NCI-H2081 (cell line): Measurements from ENCODE around the gene KATNA1.
"Not testable (repeated sequence)": the region's sequence is repeated elsewhere in the genome, so short reads cannot be mapped to it uniquely, and the experiment has no call there.

Source experiments
- DNase-seq, 2 experiments: peaks; one replicate each; lab custom pipeline; 2025; lab: John Stamatoyannopoulos, UW

The KATNA1 gene

DNA sequence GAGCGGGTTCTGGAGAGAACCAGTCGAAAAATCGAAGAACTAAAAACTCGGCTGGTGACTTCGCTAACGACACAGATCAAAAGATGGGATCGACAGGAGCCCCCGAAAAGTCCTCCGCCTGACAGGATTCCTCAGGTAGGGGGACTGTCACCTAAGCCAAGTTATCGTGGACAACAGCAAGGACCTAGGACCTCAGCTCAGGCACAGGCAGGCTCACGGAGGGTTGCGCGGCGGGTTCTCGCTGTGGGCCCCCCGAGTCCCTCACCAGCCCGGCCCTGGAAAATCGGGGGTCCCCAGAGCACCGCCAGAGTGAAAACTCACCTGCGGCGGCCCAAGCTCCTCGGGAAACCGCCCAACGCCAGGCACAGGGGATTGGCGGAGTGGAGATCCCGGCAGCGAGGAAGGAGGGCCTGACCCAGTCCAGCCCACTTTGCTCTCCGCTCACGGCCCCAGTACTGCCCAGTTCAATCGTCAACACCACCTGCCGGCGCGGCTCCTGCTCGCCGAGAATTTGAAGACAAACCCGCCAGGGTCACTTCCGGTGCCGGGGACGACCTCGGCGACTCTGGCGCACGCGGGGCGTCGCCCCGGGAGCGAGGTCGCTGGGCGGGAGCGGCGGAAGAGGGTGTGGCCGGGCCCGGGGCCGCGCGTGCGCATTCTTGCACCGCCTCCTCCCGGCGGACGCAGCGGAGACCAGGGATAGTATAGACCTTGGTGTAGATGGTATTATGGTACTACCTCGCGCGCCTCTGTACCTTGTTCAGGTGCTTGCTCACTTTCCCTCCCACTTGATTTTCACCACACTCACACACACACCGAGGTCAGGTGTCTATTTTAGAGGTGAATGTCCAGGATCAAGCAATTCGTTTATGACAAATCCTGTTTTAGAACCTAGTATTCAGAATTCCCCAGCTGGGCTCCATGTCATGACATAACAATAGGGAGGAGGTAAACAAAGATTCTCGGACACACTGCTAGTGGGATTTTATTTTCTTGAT is at the start of gene KATNA1:
Gene KATNA1, minus strand, starts transcription at position 567 of the 998 bp plus-strand sequence. CDS start 10,167 bp downstream, outside the sequence.
- peak; percentile 77 to 78 for DNase-seq

DNA sequence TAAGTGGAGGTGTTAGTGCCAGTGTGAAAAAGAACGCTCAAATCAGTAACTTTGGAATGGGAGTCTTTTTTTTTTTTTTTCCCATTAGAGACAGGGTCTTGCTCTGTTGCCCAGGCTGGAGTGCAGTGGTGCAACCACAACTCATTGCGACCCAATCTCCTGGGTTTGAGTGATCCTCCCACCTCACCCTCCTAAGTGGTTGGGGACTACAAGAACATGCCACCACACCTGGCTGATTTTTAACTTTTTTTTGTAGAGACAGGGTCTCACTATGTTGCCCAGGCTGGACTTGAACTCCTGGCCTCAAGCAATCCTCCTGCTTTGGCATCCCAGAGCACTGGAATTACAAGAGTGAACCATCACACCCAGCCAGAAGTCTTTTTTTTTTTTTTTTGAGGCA is 49.7 kb upstream of the KATNA1 start:
- DNase-seq: no peak

DNA sequence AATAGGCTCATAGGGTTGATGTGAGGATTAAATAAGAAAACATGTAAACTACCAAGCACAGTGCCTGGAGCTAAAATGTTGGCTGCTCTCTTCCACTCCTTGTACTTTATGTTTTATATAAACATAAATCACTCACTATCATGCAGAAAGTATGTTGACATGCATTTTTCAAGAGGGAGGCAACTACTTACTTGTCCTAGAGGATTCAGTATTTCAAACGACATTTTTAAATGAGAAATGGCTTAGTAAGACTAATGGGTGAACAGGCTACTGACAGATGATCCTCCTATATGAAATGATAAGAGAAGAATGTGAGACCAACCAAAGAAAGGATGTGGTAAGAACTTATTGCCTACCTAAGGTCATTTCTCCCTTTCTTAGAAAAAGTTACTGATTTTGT is 48.4 kb upstream of the KATNA1 start:
- no peak for DNase-seq

DNA sequence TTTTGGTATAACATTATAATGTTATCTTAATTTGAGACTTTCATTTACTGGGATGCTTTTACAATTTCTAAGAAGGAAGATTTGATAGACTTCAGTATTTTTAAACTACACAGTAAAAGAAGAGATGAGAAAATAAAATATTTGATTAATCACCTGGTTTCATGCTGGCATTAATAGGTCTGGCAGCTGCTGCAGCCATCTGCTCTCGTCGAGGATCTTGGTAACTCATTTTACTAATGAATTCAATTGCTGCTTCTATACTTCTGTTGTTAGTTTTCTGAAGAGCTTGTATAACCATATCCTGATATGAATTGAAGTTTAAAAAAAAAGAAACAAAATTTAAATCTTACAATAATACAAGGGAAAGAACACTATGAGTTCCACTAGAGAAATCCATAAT is 46.4 kb upstream of the KATNA1 start:
- DNase-seq: no peak

DNA sequence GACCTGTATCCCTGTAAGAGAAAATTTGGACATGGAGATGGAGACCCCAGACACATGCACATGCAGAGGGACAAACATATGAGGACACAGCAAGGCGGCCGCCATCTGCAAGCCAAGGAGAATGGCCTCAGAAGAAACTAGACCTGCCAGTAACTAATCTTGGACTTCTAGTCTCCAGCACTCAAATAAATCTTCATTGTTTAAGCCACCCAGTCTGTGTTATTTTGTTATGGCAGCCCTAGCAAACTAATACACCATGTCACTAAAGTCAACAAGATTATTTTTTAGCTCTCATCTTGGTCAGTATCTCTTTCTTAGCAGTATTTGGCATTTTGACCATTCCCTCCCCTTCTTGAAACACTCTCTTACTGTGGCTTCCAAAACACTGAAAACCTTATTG is 42.7 kb upstream of the KATNA1 start:
- DNase-seq: no peak

DNA sequence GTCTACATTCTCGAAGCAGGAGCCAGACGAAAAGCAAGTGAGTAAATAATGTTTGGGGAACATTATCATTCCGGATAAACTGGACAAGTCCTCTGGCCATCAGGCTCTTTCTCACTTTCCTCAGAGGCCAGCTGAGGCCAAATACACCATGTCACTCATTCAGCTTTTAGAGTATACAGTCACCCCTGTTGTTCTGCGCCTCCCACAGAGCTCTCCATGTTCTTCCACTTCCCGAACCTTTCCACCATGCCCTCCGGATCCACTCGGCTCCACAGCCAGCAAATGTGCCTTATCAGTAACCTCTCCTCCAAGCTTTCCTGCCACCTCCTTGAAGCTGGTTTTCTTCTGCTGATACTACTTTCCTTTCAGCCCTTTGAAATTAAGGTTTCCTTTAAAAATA is 37.7 kb upstream of the KATNA1 start:
- no peak for DNase-seq

DNA sequence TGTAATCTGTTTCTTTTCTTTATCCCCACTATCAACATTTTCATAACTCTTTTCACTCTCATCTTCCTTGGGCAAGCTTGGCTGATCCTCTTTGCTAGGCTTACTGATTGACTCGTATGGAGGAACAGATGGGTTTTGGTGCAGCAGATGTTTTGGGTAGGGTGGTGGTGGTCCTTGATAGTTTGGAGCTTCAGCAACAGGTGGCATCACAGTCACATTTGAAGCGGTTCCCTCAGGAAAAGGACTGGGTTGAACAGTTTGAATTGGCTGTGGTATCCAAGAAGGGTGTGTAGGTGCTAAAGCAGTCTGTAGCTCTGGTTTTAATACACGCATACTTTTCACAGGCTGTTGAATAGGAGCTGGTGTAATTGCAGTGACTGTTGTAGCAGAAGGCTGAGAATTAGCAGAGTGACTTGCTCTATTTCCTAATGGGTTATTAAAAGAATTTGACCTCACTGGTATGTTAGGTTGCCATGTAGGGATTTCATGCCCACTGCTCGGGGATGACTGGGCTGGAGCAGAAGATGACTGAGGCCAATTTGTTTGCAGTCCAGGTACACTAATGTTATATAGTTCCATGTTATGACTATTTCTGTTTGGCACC is 34.8 kb upstream of the KATNA1 start:
- DNase-seq: no peak

DNA sequence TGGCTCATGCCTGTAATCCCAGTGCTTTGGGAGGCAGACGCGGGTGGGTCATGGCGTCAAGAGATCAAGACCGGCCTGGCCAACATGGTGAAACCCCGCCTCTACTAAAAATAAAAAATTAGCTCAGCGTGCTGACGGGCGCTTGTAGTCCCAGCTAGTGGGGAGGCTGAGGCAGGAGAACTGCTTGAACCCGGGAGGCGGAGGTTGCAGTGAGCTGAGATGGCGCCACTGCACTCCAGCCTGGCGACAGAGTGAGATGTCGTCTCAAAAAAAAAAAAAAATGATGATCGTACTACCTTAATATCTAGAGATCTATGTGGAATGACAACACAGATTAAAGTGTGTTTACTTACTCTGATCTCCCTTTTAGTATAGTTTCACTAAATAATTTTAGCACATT is 33.3 kb upstream of the KATNA1 start:
- DNase-seq: not testable (repeated sequence)

DNA sequence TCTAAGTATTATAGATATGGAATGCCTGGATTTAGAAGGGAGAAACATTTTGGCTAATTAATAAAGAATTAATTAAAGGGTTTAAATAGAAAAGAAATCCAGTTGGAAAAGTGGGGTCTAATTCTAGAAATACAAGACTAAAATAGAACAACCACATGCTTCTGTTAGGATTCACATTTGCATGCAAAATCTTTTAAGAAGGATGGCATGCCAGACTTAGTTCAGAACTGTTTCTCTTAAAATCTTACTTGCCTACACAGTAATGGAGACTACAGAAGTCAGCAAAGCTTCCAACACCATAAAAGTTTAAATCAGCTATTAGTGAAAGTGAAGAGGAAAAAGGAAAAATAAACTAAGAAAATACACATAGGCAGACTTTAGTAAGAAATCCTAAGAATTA is 32.7 kb upstream of the KATNA1 start:
- no peak for DNase-seq

DNA sequence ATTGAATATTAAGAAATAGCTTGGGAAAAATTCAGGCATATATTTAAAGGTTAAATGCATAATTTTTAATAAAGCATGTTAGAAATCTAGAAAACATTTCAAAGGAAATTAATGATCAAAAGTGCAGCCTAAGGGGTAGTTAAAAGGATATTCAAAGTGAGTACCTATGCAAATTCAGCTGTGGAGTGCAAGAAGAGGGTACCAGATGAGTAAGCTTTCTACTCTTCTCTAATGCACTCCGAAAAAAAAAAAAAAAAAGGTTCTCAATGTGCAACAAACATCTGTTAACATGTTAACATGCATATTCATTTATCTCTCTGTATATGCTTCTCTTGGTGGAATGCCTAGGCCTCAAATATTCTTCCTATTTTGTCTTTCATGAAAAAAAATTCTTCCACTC is 32.0 kb upstream of the KATNA1 start:
- no peak for DNase-seq

DNA sequence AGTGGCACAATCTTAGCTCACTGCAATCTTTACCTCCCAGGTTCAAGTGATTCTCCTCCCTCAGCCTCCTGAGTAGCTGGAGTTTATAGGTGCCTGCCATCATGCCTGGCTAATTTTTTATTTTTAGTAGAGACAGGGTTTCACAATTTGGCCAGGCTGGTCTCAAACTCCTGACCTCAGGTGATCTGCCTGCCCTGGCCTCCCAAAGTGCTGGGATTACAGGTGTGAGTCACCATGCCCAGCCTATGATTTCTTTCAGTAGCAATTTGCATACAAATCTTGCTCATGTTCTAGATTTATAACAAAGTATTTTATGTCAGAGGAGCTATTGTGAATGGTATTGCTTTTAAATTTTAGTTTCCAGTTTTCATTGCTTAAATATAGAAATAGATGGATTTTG is 23.8 kb upstream of the KATNA1 start:
- not testable (repeated sequence) for DNase-seq

DNA sequence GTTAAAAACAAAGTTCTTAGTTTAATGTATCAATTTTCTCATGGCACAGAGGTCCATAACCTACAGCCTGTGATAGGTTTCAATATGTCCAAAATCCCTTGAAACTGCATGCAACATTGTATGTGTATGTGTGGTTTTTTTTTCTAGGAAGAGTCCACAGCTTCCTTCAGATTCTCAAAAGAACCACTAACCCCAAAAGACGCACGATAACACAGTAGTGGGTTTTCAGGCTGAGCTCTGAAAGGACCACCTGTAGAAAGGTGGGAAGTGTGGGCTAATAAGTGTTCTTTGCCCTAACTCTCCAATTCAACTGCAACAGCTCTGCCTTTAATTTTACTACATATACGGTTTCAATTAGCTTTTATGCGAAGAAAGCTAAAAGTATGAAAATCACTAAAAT is 11.5 kb upstream of the KATNA1 start:
- DNase-seq: no peak

DNA sequence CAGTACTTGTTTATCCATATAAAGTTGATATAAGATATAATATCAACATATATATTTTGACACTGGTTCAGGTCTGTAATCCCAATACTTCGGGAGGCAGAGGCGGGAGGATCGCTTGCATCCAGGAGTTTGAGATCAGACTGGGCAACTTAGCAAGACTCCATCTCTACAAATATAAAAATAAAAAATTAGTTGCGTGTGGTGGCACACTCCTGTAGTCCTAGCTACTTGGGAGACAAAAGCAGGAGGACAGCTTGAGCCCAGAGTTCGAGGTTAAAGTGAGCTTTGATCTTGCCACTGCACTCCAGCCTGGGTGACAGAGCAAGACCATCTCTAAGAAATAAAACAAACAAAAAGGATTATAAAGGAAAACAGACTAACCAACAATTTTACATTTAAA is 8.9 kb upstream of the KATNA1 start:
- no peak for DNase-seq

DNA sequence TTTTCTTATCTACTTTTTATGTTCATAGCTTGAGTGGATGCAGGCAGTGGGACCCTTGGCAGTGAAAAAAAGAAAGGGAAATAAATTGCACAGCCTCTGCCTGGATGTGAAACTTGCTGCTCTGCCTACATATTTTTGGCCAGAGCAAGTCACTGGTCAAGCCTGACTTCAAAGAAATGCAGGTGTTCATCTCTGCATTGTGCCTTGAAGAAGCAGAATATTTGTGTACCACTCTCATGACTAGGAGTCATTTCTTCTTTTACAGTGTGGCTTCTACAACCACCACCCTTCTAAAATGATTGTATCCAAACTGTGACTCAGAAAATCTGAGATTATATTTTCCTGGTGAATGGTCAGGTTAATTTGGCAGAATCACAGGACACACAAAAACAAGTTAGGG is 2.5 kb upstream of the KATNA1 start:
- DNase-seq: no peak

DNA sequence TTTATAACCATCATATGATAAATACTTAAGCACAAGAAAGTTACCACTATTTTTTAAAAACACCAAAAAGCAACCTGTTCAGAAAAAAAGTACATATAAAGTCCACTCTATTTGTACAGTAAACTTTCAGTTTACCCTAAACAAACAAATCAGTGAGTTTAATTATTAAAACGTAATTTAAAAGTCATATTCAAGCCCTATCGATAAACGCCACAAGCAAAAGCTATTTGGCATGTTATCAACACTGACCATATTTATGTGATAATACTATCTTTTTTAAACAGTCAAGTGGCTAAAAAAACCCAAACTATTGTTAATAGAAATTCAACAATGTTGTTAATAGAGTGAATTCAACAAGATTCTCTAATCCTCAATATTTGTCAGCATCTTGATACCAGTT is 1.9 kb downstream of the KATNA1 start:
- DNase-seq: no peak

DNA sequence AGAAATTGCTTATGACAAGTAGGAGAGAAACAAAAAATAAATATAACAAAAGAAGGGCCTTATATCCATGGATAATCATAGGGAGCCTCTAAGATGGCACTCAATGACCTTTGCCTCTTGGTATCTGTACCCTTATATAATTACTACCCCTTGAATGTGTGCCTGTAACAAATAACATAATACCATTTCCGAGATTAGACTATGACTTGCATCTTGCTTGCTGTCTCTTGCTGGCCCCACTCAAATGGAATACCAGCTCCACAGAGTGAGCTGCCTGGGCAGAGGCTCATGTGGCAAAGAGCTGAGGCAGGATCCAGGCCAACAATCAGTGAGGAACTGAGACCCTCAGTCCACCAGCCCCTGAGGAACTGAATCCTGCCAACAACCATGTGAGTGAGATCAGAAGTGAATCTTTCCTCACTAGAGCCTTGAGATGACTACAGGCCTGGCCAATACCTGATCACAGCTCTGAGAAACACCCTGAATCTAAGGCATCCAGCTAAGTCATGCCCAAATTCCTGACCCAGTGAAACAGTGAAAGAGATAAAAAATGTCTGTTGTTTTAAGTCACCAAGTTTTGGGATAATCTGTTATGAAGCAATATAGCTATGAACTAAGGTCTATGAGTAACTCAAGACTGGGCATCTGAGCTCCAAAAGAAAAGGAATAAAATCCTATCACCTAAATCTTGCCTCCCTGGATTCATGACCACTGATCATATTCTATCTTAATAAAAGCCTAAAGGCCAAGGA is 5.5 kb downstream of the KATNA1 start:
- DNase-seq: no peak

DNA sequence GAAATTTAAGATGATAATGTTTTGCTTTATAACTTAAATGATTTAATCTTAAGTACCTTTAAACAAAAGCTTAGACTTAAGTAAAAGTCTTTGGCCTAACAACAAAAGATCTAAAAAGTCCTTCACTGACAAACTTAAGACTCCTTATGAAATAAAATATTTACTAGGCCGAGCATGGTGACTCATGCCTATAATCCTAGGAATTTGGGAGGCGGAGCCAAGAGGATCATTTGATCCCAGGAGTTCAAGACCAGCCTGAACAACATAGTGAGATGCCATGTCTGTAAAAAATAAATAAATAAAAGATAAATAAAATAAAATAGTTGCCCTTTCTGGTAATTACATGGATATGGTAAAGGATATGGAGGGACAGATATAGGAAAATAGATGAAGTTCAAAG is 12.4 kb downstream of the KATNA1 start:
- DNase-seq: no peak

DNA sequence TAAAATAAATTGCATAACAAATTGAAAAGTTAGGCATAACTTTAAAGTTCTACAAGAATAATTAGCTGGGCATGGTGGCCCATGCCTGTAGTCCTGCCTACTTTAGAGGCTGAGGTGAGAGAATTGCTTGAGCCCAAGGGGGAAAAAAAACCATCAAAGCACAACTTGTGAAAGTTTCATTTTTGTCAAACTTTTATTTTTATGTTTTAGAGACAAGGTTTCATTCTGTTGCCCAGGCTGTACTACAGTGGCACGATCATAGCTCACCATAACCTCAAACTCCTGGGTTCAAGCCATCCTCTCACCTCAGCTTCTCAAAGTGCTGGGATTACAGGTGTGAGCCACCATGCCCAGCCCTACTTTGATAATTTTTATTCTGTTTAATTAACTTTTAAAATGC is 14.2 kb downstream of the KATNA1 start:
- no peak for DNase-seq

DNA sequence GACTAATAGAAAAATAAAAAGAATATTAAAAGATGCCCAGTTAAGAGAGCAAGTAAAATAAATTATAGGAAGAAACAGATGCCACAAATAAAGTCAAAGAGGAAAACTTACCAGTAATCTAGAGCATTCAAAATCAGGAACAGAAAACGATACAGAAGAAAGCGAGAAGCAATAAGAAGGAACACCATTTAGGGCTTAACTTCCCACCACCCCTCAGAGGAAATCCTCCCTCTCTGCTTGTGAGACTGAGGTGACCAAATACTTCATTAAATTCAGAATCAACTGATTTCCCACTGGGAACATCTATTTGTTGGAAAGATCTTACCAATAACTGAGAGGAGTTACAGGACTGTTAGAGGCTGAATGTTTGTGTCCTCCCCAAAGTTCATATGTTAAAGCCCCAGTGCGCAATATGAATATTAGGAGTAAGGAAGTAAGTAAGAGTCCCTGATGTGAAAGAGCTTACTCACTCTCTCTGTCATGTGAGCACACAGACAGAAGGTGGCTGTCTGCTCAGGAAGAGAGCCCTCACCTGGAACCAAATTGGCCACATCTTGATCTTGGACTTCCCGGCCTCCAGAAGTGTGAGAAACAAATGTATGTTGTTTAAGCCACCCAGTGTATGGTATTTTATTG is 19.5 kb downstream of the KATNA1 start:
- no peak for DNase-seq

DNA sequence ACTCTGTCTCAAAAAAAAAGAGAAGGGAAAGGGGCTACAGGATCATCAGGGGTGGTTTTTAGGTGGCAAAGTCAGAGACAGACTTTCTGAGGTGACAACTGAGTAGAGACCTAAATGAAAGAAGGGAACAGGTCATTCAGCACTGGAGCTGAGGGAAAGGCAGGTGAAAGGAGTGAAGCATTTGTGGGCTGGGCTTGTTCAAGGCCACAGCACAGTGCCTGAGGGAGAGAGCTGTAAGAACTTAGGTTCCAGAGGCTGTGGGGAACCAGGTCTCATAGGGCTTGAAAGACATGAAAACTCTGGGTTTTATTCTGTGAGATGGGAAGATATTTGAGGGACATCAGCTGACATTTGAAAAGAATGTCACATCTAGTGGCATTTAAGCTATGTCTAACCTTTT is 20.8 kb downstream of the KATNA1 start:
- no peak for DNase-seq

DNA sequence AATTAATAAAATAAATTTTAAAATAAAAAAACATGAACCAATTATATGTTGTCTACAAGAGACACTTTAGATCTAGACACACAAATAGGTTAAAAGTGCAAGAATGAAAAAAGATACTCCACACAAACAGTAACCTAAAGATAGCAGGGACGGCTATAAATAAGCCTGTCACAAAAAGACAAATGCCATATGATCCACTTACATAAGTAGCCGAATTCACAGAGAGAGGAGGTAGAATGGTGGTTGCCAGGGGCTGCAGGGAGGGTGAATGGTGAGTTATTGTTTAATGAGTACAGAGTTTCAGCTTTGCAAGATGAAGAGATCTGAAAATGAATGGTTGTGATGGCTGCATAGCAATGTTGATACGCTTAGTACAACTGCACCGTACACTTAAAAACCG is 32.7 kb downstream of the KATNA1 start:
- DNase-seq: no peak

DNA sequence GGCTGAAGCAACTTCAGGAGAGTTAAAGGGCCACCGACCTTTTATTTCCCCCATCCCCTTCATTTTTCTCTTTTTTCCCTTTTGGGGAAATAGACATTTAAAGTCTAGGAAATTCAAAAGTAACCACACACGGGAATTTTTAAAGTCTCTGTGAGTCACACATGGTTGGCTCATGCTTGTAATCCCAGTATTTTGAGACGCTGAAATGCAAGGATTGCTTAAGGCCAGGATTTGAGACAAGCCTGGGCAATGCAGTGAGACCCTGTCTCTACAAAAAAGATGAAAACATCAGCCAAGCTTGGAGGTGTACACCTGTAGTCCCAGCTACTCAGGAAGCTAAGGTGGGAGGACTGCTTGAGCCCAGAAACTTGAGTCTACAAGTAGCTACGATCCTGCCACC is 34.2 kb downstream of the KATNA1 start:
- DNase-seq: no peak
